NCI-H460 (cell line): ENCODE measurements around the gene FOXN3. TPM values are rescaled to one million over a fixed set of nuclear protein-coding genes. Genes with fewer than 3 reads are reported as not detected.

ENCODE experiments used
- DNase-seq: peaks from one replicate; pipeline ENCODE4 v3.0.0-alpha.2; 2016; ENCODE audit warnings: low read depth; ENCODE audit errors: extremely low read depth
- total RNA-seq: library from RNA; depleted of rRNA; stranded (reverse); fragments of >200 nt; shearing (Covaris generic); gene quantifications from 2 replicates; pipeline ENCODE4 v1.2.3, GENCODE V29; 2014

FOXN3 gene
- total RNA-seq, 1 experiment from 2014 or later: 7.9 TPM

DNA sequence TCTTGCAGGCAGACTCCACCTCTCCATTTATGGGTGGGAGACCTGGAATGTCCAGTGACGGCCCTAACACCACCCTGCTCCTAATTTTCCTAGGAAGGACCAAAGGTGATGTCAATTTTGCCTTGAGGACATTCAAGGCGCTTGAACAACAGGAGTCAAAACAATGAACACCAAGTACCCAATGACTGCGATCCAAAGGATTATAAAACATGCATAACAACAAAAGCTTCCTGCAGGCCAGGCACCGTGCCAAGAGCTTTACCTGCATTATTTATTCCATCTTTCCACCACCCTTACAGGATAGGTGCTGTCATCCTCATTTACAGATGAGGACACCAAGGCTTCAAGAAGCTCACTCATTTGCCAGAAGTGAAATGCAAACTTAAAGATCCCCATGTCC, 15.2 kb upstream of the FOXN3 start:
- DNase-seq: no peak

DNA sequence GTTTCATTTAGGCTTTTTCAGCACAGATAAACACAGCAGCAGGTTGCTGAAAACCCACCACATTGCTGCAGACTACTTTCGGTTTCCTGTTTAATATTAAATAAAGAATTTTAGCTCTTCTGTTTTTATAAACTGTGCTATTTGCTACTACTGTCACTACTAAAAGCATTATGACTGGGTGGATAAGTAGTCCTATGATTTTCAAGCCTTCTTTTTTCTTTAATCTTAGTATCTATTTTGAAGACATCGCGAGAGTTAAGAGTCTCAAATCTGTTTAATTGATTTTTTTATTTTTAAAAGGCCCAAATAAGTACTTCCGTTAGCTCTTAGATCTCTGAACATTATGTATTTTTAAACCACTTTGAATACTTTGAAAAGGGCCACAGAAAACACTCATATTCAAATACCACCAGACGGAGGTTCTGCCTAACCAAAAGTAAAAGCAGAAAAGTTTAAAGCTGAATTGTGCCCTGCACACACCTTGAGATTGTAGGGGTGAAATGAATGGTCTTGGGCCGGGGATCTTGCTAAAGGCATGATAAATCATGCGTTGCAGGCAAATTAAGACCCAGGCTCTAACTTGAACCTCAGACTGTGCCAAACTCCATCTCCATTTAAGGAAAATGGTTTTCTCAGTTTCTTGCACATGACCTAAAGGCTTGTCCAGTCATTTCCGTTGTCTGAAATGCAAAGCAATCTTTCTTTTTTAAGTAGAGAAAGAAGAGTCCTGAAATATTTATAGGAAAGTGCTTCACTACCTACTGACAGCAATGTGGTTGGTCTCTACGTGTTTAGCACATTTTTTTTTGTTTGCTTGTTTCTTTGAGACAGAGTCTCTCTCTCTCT, 13.6 kb upstream of the FOXN3 start:
- no peak for DNase-seq

- no peak for DNase-seq
Measured at GRCh38 chr14:89429199-89430181, 12.5 kb upstream of the FOXN3 start.

GRCh38 chr14:89428546-89429198, 11.6 kb upstream of the FOXN3 start:
- no peak for DNase-seq

- DNase-seq: no peak
Measured at GRCh38 chr14:89428173-89428523, 11.1 kb upstream of the FOXN3 start.

DNA sequence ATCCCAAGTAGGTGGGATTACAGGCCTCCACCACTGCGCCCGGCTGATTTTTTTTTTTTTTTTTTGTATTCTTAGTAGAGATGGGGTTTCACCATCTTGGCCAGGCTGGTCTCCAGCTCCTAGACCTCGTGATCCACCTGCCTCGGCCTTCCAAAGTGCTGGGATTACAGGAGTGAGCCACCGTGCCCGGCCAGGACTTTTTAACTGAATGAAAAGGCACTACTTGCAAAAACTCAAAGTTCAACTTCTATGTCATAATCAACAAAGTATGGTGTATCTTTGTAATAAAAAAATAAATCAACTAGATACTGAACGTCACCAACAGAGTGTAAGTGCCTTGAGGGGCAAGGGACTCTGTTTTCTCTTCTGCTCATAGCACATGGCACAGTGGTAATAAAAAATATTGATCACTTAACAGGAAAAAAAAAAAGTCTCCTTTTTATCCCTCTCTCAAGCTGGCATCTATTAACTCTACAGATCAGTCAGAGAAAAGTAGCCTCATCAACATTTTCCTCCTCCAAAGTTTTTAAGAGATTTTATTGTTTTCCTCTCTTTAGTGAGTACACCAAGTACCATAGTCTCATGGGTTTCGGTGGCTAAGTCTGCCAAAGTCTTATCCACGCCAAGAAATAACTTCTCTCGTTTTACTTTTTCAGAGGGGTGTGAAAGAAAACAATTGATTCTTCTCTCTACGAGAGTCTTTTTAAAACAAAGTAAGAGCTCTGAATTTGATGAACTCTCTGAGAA, 10.6 kb upstream of the FOXN3 start:
- DNase-seq: no peak

DNA sequence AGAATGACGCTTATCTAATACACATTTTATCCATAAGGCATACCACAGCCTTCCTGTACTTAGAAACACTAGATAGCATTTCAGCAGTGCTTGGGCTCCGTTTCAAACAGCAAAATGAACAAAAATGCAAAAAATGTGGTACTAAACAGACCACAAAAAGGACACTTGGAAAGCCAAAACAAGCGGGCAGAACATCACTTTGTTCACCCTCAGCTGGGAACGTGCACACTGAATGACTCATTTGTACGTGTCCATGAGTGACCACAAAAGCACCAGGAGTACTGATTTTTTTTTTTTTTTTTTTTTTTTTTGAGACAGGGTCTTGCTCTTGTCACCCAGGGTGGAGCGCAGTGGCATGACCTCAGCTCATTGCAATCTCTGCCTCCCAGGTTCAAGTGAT, 8.9 kb upstream of the FOXN3 start:
- no peak for DNase-seq

GRCh38 chr14:89424241-89424640, 7.2 kb upstream of the FOXN3 start:
- no peak for DNase-seq

GRCh38 chr14:89422952-89423345, 5.9 kb upstream of the FOXN3 start:
- no peak for DNase-seq

DNA sequence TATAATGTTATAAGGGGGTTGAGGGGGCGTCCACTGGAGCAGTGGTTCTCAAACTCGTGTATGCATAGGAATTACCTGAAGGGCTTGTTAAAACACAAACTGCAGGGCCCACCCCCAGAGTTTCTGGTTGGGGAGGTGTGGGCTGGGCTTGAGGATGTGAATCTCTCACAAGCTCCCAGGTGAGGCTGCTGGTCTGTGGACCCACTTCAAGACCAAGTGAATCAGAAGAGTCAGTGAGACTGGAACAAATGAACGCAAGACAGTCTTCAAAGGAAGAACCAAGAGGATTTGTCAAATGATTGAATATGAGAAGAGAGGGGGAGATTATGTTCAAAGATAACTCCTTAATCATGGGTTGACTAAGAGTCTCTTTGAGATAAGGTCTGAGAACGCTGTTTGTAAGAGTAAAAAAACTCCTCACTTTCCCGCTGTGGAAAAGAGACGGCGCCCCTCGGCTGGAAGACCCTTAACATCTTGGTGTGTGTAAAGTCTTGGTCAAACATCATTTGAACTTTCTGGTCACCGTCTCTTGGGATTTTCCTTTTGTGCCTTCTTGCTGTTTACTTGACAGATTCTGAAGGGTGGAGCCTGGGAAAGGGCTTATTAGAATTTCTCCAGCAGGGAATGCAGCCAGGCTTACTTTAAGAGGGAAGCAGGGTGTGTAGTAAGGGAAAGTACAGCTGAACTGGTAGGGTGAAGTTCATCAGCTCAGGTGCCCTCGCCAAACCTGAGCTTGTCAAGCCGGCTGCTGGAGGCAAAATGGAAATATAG, 5.3 kb upstream of the FOXN3 start:
- no peak for DNase-seq

DNA sequence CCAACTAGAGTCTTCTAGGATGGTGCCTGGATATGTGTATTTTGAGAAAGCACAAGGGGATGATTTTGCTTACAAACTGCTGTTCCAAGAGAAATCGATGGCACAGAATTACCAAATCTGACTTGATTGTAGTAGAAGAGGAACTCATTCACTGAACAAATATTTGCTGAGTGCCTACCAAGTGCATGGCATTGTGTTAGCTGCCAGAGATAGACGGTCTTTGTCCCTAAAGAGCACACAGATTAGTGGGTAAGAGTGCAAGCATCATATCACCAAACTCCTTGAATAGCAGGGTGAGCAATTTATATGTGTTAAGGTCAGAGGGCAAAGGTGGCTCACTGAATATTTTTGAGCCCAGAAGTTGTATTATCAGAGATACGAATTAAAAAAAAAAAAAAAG, 3.5 kb upstream of the FOXN3 start:
- no peak for DNase-seq

DNA sequence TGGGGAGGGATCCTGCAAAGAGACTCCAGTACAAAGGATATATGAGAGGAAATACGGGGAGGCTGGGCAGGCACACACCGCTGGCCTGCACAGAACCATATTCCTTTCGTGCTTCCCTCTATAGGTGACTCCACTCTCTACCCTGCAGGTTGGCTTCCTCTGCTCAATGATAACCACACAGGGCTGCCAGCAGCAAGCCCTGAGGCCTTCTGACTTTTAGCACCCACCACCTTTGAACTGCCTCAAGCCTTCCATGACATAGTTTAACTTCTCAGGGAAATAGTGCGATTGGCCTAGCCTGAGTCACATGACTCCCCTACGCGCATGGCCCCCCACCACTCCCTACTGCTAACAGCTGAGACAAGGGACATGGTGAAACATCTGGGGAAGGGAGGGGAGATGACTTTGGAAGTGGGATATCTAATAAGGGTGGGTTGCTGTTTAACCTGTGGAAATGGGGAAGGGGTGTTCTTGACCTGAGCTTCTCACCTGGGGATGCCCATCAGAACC, 3.0 kb upstream of the FOXN3 start:
- no peak for DNase-seq

GRCh38 chr14:89418976-89419375, 1.9 kb upstream of the FOXN3 start:
- no peak for DNase-seq

DNA sequence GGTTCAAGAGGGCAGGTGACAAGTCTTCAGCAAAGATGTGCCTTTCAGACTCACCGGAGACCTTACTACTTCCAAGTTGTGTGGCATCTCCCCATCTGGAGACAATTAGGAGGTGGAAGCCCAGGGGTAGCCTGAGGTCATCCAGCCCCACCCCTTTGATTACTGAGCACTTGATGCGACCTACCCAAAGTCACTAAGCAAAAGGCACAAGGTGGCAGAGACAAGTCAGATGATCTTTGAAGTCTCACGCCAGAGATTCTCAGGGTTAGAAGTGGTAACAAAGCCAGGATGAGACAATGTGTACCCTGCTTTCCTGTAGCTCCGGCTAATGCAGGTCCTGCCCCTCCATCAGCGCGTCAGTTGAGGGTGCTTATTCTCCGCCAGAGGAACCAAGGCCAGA, 1.4 kb upstream of the FOXN3 start:
- no peak for DNase-seq

GRCh38 chr14:89417465-89418225, 612 bp upstream of the FOXN3 start:
- DNase-seq: peak; percentile 33

DNA sequence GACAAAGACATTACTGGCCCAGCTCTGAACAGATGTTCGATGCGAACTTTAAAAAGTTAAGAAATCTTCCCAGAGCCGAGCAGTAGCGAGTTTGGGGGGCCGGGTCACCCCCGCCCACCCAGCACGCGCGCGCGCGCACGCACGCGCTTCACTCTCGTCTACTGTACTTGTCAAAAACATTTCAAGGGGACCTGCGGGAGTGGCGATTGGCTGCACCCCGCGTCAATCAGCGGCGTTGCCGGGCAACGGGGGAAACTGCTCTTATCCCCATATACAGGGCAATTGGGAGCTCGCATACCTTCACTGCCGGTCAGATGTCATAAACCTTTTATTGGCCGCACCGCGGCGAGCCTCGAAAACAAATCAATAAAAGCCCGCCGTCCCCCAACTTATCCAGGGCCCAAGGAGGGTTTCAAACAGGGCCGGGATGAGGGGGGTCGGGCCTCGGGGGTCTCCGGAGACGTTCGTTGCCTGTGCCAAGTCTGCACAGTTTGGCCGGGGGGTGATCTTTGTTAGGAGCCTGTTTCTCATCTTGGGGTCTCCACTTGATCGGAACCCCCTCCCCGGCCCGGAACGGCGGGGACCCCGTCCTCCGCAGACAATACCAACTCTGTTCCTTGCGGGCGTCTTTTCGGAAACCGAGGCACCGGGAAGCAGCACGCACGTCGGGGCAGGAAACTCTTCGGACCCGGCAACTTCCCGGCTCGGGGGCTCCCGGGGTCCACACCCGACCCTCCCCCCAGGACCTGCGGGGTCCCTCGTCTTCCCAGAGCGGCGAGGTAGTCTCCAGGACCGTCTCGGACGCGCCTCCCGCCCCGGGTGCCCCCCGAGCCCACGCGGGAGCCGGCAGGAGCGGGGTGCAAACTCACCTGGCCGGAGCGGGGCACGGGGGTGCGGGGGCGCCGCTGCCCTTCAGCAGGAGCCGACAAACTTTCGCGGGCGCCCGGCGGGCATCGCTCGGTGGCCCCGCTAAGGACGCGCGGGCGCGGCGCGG, 734 bp downstream of the FOXN3 start:
- DNase-seq: peak; percentile 94

DNA sequence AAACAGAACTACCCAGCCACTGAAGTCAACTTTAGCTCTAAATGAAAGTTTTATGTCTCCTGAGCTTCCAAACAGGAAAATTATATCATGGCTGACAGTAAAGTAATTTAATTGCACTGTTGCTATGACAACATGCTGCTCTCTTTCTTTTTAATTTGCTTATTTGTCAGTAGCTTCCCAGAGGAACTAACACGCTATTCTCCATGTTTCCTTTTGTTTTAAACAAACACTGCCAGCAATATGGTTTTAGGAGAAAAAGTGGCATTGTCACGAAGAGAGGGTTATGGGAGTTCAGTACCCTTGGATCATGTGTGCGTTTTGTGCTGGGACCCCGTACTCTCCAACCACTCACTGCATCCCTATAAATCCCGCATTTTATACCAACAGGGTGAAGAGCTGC, 1.9 kb downstream of the FOXN3 start:
- DNase-seq: no peak

- no peak for DNase-seq
Measured at GRCh38 chr14:89411976-89412375, 5.1 kb downstream of the FOXN3 start.
